ENCODE results near the gene CCDC14.

DNA sequence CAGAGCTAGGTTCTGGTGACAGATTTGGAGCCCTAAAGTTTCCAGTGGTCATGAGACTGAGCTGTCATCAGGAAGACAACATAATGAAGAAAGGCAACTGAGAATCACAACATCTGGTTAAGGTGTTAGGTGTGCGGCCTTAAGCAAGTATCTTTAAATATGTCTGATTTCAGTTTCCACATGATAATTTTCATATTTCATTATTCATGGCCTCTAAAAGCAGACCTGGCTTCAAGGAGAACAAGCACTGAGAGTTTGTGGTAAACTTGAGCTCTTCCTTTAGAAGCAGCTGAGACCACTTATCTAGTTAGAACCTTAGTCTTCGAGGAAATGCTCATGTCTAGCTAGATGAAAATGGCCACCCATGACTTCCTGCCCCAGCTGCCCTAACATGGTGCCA lies 51.2 kb downstream of the CCDC14 start:
- TF ChIP-seq, protein P1, sequence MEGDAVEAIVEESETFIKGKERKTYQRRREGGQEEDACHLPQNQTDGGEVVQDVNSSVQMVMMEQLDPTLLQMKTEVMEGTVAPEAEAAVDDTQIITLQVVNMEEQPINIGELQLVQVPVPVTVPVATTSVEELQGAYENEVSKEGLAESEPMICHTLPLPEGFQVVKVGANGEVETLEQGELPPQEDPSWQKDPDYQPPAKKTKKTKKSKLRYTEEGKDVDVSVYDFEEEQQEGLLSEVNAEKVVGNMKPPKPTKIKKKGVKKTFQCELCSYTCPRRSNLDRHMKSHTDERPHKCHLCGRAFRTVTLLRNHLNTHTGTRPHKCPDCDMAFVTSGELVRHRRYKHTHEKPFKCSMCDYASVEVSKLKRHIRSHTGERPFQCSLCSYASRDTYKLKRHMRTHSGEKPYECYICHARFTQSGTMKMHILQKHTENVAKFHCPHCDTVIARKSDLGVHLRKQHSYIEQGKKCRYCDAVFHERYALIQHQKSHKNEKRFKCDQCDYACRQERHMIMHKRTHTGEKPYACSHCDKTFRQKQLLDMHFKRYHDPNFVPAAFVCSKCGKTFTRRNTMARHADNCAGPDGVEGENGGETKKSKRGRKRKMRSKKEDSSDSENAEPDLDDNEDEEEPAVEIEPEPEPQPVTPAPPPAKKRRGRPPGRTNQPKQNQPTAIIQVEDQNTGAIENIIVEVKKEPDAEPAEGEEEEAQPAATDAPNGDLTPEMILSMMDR (IDR thresholded peaks at IDR 0.05; ENCODE audit: poor library complexity, severe bottlenecking) = no peak
- TF ChIP-seq, protein P2, sequence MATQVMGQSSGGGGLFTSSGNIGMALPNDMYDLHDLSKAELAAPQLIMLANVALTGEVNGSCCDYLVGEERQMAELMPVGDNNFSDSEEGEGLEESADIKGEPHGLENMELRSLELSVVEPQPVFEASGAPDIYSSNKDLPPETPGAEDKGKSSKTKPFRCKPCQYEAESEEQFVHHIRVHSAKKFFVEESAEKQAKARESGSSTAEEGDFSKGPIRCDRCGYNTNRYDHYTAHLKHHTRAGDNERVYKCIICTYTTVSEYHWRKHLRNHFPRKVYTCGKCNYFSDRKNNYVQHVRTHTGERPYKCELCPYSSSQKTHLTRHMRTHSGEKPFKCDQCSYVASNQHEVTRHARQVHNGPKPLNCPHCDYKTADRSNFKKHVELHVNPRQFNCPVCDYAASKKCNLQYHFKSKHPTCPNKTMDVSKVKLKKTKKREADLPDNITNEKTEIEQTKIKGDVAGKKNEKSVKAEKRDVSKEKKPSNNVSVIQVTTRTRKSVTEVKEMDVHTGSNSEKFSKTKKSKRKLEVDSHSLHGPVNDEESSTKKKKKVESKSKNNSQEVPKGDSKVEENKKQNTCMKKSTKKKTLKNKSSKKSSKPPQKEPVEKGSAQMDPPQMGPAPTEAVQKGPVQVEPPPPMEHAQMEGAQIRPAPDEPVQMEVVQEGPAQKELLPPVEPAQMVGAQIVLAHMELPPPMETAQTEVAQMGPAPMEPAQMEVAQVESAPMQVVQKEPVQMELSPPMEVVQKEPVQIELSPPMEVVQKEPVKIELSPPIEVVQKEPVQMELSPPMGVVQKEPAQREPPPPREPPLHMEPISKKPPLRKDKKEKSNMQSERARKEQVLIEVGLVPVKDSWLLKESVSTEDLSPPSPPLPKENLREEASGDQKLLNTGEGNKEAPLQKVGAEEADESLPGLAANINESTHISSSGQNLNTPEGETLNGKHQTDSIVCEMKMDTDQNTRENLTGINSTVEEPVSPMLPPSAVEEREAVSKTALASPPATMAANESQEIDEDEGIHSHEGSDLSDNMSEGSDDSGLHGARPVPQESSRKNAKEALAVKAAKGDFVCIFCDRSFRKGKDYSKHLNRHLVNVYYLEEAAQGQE (IDR thresholded peaks at IDR 0.05; ENCODE audit: borderline replicate concordance) = no peak
